ENCODE results near the gene AIF1L.
"Not testable (repeated sequence)": the region's sequence is repeated elsewhere in the genome, so short reads cannot be mapped to it uniquely, and the experiment has no call there.

The AIF1L gene

GRCh38 chr9:131097948-131098278 is 1.6 kb downstream of the AIF1L start:
- DNase-seq (ENCODE audit: low read depth in 2 of 3, low spot score in 2 of 3), result no peak

- no peak for DNase-seq (ENCODE audit: low read depth in 2 of 3, low spot score in 2 of 3)
These were observed 2.2 kb downstream of the AIF1L start for GRCh38 chr9:131098391-131099101.

- DNase-seq (ENCODE audit: low read depth in 2 of 3, low spot score in 2 of 3), result no peak
These were observed 2.8 kb downstream of the AIF1L start for GRCh38 chr9:131099102-131099606.

GRCh38 chr9:131099845-131100244 is 3.5 kb downstream of the AIF1L start:
- not testable (repeated sequence) for DNase-seq (ENCODE audit: low read depth in 2 of 3, low spot score in 2 of 3)

GRCh38 chr9:131100445-131100844 is 4.1 kb downstream of the AIF1L start:
- no peak for DNase-seq (ENCODE audit: low read depth in 2 of 3, low spot score in 2 of 3)

- no peak for DNase-seq (ENCODE audit: low read depth in 2 of 3, low spot score in 2 of 3)
These were observed 5.1 kb downstream of the AIF1L start for GRCh38 chr9:131101207-131101964.

- no peak for DNase-seq (ENCODE audit: low read depth in 2 of 3, low spot score in 2 of 3)
These were observed 6.7 kb downstream of the AIF1L start for GRCh38 chr9:131103024-131103423.

GRCh38 chr9:131103535-131103934 is 7.2 kb downstream of the AIF1L start:
- no peak for DNase-seq (ENCODE audit: low read depth in 2 of 3, low spot score in 2 of 3)

GRCh38 chr9:131104016-131104740 is 7.8 kb downstream of the AIF1L start:
- DNase-seq (ENCODE audit: low read depth in 2 of 3, low spot score in 2 of 3), result no peak

- no peak for DNase-seq (ENCODE audit: low read depth in 2 of 3, low spot score in 2 of 3)
These were observed 9.6 kb downstream of the AIF1L start for GRCh38 chr9:131105952-131106351.

- DNase-seq (ENCODE audit: low read depth in 2 of 3, low spot score in 2 of 3), result no peak
These were observed 11.4 kb downstream of the AIF1L start for GRCh38 chr9:131107760-131108159.

- no peak for DNase-seq (ENCODE audit: low read depth in 2 of 3, low spot score in 2 of 3)
These were observed 15.0 kb downstream of the AIF1L start for GRCh38 chr9:131111186-131111853.

- no peak for DNase-seq (ENCODE audit: low read depth in 2 of 3, low spot score in 2 of 3)
These were observed 15.6 kb downstream of the AIF1L start for GRCh38 chr9:131111854-131112311.

- DNase-seq (ENCODE audit: low read depth in 2 of 3, low spot score in 2 of 3), result no peak
These were observed 16.2 kb downstream of the AIF1L start for GRCh38 chr9:131112374-131113154.

- DNase-seq (ENCODE audit: low read depth in 2 of 3, low spot score in 2 of 3), result no peak
These were observed 17.3 kb downstream of the AIF1L start for GRCh38 chr9:131113655-131114054.

- no peak for DNase-seq (ENCODE audit: low read depth in 2 of 3, low spot score in 2 of 3)
These were observed 17.8 kb downstream of the AIF1L start for GRCh38 chr9:131114084-131114535.

- DNase-seq (ENCODE audit: low read depth in 2 of 3, low spot score in 2 of 3), result not testable (repeated sequence)
These were observed 19.0 kb downstream of the AIF1L start for GRCh38 chr9:131115360-131115742.

- DNase-seq (ENCODE audit: low read depth in 2 of 3, low spot score in 2 of 3), result no peak
These were observed 20.2 kb downstream of the AIF1L start for GRCh38 chr9:131116281-131117120.

GRCh38 chr9:131117121-131117761 is 20.9 kb downstream of the AIF1L start:
- no peak for DNase-seq (ENCODE audit: low read depth in 2 of 3, low spot score in 2 of 3)

All from activated CD8-positive, alpha-beta memory T cell treated with anti-CD3 and anti-CD28 coated beads for 48 hours (primary cell).